VCaP (cell line): ENCODE measurements around the gene FAM3A.

Experiments used
- H3K27ac ChIP-seq: fragments of 450-650 bp; 2 replicates; pipeline ENCODE4 v1.5.1; 2017
- TF ChIP-seq, protein P1 (sequence below): fragments of 450-650 bp; conservative IDR thresholded peaks from 2 replicates; pipeline ENCODE4 v1.5.1; 2017; ENCODE audit warnings: mild to moderate bottlenecking, moderate library complexity

FAM3A gene

DNA sequence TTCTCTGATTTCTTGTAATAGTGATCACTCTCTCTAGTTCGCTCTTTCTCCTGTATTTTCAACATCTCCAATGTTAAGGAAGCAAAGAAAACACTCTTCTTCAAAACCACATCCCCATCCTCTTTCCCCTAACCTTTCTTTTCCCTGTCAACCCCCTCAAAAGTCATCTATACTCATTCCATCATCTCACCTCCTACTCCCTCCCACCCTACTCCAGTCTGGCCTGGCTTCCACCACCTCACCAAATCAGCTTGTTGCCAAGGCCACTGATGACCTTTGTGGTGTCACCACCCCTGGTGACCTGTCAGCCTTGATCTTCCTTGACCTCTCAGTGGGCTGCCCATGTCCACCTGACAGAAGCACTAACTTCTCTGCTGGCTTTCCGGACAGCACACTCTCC lies 2.3 kb downstream of the FAM3A start:
- no peak overlapping the region for H3K27ac ChIP-seq
- TF ChIP-seq, protein P1, sequence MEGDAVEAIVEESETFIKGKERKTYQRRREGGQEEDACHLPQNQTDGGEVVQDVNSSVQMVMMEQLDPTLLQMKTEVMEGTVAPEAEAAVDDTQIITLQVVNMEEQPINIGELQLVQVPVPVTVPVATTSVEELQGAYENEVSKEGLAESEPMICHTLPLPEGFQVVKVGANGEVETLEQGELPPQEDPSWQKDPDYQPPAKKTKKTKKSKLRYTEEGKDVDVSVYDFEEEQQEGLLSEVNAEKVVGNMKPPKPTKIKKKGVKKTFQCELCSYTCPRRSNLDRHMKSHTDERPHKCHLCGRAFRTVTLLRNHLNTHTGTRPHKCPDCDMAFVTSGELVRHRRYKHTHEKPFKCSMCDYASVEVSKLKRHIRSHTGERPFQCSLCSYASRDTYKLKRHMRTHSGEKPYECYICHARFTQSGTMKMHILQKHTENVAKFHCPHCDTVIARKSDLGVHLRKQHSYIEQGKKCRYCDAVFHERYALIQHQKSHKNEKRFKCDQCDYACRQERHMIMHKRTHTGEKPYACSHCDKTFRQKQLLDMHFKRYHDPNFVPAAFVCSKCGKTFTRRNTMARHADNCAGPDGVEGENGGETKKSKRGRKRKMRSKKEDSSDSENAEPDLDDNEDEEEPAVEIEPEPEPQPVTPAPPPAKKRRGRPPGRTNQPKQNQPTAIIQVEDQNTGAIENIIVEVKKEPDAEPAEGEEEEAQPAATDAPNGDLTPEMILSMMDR = no peak

DNA sequence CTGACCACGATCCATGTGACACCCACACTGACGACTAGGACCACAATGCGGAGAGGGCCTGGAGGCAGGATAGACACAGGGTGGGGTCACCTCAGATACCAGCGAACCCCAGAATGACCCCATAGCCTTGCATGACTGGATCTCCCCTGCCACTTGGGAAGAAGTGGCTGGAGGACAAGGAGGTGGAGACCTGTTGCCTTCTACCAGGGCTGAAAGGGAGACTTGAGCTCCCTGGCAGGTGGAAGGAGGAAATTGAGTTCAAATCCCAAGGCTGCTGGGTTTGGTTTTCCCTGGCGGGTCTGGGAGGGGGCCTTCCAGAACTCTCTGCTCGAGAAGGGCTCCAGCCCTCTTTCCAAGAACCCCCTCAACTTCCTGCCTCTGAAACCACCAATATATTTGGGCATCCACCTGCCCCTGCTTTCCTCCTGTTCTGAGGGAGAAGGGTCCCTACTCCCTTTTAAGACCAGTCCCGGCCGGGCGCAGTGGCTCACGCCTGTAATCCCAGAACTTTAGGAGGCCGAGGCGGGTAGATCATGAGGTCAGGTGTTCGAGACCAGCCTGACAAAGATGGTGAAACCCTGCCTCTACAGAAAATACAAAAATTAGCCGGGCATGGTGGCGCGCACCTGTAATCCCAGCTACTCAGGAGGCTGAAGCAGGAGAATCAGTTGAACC lies 3.0 kb downstream of the FAM3A start:
- no peak overlapping the region for H3K27ac ChIP-seq
- TF ChIP-seq, protein P1 = no peak

DNA sequence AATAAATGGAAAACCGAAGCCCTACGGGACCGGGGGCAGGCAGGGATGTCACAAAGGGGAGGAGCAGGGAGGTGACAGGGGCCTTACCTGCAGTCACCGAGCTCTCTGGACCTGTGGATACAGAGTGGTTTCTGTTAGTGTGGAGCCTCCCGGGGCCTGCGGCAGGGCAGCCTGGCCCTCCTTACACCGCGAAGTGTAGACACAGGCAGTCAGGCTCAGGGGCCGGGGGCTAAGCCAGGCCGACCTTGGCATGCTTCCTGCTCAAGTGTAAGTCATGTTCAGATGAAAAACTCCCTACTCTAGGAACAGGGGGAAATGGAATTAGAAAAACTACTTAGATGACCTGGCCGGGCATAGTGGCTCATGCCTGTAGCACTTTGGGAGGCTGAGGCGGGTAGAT lies 4.3 kb downstream of the FAM3A start:
- H3K27ac ChIP-seq = no peak overlapping the region

GRCh38 chrX:154509455-154509854 lies 6.6 kb downstream of the FAM3A start:
- TF ChIP-seq, protein P1 = no peak
- H3K27ac ChIP-seq = no peak overlapping the region

More for the DNA sequence above, 4.3 kb downstream of the FAM3A start:
- TF ChIP-seq, protein P1 = no peak

- no peak overlapping the region for H3K27ac ChIP-seq
- TF ChIP-seq, protein P1 = no peak
Observed at GRCh38 chrX:154508384-154508745, 7.7 kb downstream of the FAM3A start.

DNA sequence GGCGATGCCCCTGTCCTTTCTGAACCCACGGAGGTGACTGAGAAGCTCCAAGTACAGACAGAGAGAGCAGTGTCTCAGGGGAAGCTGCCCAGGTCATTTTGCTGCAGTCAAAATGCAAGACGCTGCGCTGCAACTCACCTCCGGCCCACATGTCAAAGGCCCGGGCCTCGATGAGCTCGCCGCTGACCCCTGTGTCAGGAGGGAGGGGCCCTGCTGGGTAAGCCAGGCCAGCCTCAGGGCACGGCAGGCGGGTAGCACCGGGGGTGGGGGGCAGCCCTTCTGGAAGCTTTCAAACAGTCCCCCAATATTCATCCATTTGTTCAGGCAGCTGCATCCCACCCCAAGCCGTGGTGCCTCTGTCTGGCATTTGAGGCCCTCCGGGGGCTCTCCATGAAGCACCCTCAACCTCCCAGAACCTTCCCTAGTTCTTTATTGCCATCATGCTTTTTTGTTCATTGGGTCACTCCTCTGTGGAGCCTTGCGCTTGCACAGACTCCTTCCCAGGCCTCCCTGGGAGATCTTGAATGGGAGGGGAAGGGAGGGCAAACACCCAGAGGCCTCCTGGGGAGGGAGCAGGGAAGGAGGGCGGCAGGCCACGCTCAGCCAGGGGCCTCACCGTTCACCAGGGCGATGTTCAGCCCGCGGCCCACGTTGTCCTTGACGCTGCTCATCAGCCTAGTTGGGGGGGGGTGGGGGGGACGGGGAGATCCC lies 8.2 kb downstream of the FAM3A start:
- TF ChIP-seq, protein P1 = no peak
- H3K27ac ChIP-seq = no peak overlapping the region

DNA sequence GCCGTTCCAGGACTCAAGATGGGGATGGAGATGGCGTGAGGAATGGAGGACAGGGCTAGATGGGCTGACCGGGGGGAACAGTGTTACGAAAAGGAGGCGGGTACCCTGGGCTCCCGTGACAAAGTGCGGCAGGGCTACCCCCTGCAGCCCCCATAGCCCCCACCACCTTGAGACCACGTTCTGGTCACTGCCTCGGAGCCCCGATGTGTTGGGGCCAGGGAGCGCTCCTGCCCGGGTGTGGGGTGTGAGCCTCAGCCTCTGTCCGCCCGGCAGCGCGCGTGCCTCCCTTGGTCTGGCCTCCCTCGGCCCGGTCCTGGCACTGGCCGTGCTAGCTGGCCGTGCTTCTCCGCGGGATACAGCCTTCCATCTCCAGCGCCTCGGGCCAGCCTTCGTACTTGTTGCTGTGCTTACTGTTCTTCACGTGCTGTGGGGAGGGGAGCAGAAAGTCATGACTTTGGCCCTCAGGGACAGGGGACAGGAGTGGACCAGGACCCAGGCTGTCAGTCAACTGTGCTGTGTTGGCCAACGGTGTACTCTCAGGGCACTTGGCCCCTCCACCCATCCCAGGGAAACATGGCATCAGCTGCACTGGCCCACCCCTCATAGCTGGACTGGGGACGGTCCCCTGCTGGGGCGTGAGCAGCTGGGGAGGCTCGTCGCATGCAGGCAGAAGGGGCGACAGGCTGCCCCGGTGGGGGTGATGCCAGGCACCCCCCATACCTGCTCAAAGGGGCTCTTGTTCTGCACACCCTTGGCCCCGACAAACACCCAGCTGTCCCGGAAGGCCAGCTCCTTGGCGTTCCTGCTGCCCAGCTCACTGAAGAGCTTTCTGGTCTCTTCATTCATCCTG lies 9.3 kb downstream of the FAM3A start:
- TF ChIP-seq, protein P1 = no peak
- no peak overlapping the region for H3K27ac ChIP-seq
